Islet of Langerhans (tissue), 1 donor: ENCODE data around the gene INAVA.

ENCODE experiments used
- FAIRE-seq: peaks from one replicate; lab custom pipeline; 2011; peaks lifted over from hg19 to GRCh38; lab: Jason Lieb, UNC

Gene INAVA

GRCh38 chr1:200877839-200878551 lies 16.7 kb upstream of the INAVA start:
- FAIRE-seq, result no peak

GRCh38 chr1:200880212-200880611 lies 14.5 kb upstream of the INAVA start:
- no peak for FAIRE-seq

GRCh38 chr1:200883118-200883517 lies 11.6 kb upstream of the INAVA start:
- no peak for FAIRE-seq

GRCh38 chr1:200885623-200886402 lies 8.9 kb upstream of the INAVA start:
- FAIRE-seq, result no peak

GRCh38 chr1:200886594-200886993 lies 8.1 kb upstream of the INAVA start:
- FAIRE-seq, result no peak

- no peak for FAIRE-seq
Measured at GRCh38 chr1:200887036-200887435, 7.7 kb upstream of the INAVA start.

GRCh38 chr1:200887772-200888348 lies 6.8 kb upstream of the INAVA start:
- FAIRE-seq, result no peak

- no peak for FAIRE-seq
Measured at GRCh38 chr1:200888349-200888838, 6.3 kb upstream of the INAVA start.

- FAIRE-seq, result no peak
Measured at GRCh38 chr1:200889571-200889970, 5.1 kb upstream of the INAVA start.

- FAIRE-seq, result no peak
Measured at GRCh38 chr1:200890027-200890426, 4.7 kb upstream of the INAVA start.

GRCh38 chr1:200890818-200891773 lies 3.6 kb upstream of the INAVA start:
- FAIRE-seq, result no peak

- no peak for FAIRE-seq
Measured at GRCh38 chr1:200891774-200892157, 2.9 kb upstream of the INAVA start.

GRCh38 chr1:200892546-200892945 lies 2.2 kb upstream of the INAVA start:
- FAIRE-seq, result no peak

GRCh38 chr1:200892958-200893357 lies 1.7 kb upstream of the INAVA start:
- no peak for FAIRE-seq

GRCh38 chr1:200893411-200893901 lies 1.2 kb upstream of the INAVA start:
- no peak for FAIRE-seq

- no peak for FAIRE-seq
Measured at GRCh38 chr1:200895443-200895789, 716 bp downstream of the INAVA start.

- FAIRE-seq, result no peak
Measured at GRCh38 chr1:200895801-200896530, 1.3 kb downstream of the INAVA start.

- FAIRE-seq, result no peak
Measured at GRCh38 chr1:200896531-200897196, 2.0 kb downstream of the INAVA start.

GRCh38 chr1:200897259-200897658 lies 2.6 kb downstream of the INAVA start:
- no peak for FAIRE-seq

GRCh38 chr1:200899015-200899386 lies 4.3 kb downstream of the INAVA start:
- FAIRE-seq, result no peak

- FAIRE-seq, result no peak
Measured at GRCh38 chr1:200899451-200899915, 4.8 kb downstream of the INAVA start.
